ENCODE results near the gene FXYD1.

DNA sequence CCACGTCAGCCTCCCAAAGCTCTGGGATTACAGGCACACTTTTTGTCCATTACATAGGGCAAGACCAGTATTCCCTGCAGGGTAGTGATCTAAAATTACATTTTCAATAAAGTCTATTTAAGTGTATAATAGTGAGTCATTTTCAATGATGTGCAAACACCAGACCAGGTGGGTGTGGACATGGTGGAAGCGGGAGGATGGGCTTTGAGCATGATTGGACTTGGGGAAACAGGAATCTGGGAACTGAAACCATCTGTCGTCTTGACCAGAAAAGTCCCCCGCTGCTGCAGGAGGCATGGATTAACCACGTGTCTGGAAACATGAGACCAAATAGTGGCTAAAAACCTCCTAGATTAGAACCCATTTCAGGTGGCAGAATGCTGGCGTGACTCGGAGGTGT is 18.1 kb upstream of the FXYD1 start:
- TF ChIP-seq, protein P1, sequence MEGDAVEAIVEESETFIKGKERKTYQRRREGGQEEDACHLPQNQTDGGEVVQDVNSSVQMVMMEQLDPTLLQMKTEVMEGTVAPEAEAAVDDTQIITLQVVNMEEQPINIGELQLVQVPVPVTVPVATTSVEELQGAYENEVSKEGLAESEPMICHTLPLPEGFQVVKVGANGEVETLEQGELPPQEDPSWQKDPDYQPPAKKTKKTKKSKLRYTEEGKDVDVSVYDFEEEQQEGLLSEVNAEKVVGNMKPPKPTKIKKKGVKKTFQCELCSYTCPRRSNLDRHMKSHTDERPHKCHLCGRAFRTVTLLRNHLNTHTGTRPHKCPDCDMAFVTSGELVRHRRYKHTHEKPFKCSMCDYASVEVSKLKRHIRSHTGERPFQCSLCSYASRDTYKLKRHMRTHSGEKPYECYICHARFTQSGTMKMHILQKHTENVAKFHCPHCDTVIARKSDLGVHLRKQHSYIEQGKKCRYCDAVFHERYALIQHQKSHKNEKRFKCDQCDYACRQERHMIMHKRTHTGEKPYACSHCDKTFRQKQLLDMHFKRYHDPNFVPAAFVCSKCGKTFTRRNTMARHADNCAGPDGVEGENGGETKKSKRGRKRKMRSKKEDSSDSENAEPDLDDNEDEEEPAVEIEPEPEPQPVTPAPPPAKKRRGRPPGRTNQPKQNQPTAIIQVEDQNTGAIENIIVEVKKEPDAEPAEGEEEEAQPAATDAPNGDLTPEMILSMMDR (IDR thresholded peaks at IDR 0.05) = no peak
- no peak for TF ChIP-seq EZH2phosphoT487 (IDR thresholded peaks at IDR 0.05)
- TF ChIP-seq EZH2 (IDR thresholded peaks at IDR 0.05) = no peak

Data from neural progenitor cell (in vitro differentiated cells).